HepG2 (cell line): ENCODE results near the gene CDK3. TPM values are rescaled to one million over a fixed set of nuclear protein-coding genes. Genes with fewer than 3 reads are reported as not detected.

ENCODE experiments used
- ATAC-seq: fragments of 200-7000 bp; cut with Tn5 transposase; 3 replicates; pipeline ENCODE4 v1.9.1; 2020; ENCODE audit warnings: mild to moderate bottlenecking, moderate library complexity
- BruUV-seq: library from RNA; stranded (reverse); fragments of 400-500 nt; replicated peaks from 2 replicates; lab custom pipeline; 2021; lab: Mats Ljungman, UMichigan
- CTCF ChIA-PET: fragments of 300-600 bp; formaldehyde crosslinking; extraction: SDS; loops from one replicate; lab custom pipeline; 2021; ENCODE audit warnings: low total read pairs, inconsistent platforms, low intra/inter-chr PET ratio; lab: Yijun Ruan, JAX
- POLR2A ChIA-PET: fragments of 350-600 bp; sonication (Branson Sonifier 250); formaldehyde crosslinking; loops from one replicate; lab custom pipeline; 2020; ENCODE audit warnings: antibody characterized with exemption, inconsistent platforms; lab: Yijun Ruan, JAX
- DNase-seq: peaks from one replicate; pipeline ENCODE4 v3.0.0-alpha.2; 2015; ENCODE audit warnings: low spot score
- FAIRE-seq: peaks from 3 replicates; lab custom pipeline; 2011; peaks lifted over from hg19 to GRCh38; lab: Jason Lieb, UNC
- H2AFZ ChIP-seq: one replicate; pipeline ENCODE4 v1.6.1; 2011; ENCODE audit warnings: low read length, inconsistent platforms
- H3K27ac ChIP-seq: fragments of 300-600 bp; 3 replicates; pipeline ENCODE4 v1.8.0; 2011; ENCODE audit warnings: mixed run types, mild to moderate bottlenecking, mixed read lengths, low read length, inconsistent platforms; ENCODE audit not compliant: insufficient read depth; ENCODE audit errors: extremely low read length
- H3K27me3 ChIP-seq, 2 experiments: fragments of 200-600 bp in 1 of 2; 2 replicates in 1 of 2; 3 replicates in 1 of 2; pipeline versions ENCODE4 v1.6.0 to v1.8.0; 2011; ENCODE audit warnings: low read length in 2 of 2, mild to moderate bottlenecking in 2 of 2, moderate library complexity in 2 of 2, inconsistent platforms in 1 of 2; ENCODE audit not compliant: insufficient read depth in 2 of 2, control insufficient read depth in 1 of 2
- H3K36me3 ChIP-seq, 2 experiments: fragments of 200-600 bp in 1 of 2; replicated peaks in 1 of 2; 2 replicates in 1 of 2; 3 replicates in 1 of 2; pipeline versions ENCODE4 v1.5.1 to v1.8.0; 2011; ENCODE audit warnings: low read length in 2 of 2, inconsistent platforms in 1 of 2; ENCODE audit not compliant: insufficient read depth in 2 of 2, control insufficient read depth in 1 of 2
- H3K4me1 ChIP-seq: 2 replicates; pipeline ENCODE4 v1.5.1; 2012; ENCODE audit warnings: low read length, inconsistent platforms; ENCODE audit not compliant: insufficient read depth
- H3K4me2 ChIP-seq: 2 replicates; pipeline ENCODE4 v1.6.0; 2011; ENCODE audit warnings: low read depth, low read length, inconsistent platforms
- H3K4me3 ChIP-seq, 3 experiments: fragments of 200-600 bp in 1 of 3; sonication (generic), shearing (Covaris generic) in 1 of 3; replicated peaks in 1 of 3; 2 replicates each; pipeline ENCODE4 v1.5.1; 2011 to 2016; ENCODE audit warnings: low read length in 3 of 3, inconsistent platforms in 2 of 3, low read depth in 2 of 3, mild to moderate bottlenecking in 2 of 3, control low read depth in 1 of 3, mixed read lengths in 1 of 3; ENCODE audit not compliant: insufficient read depth in 1 of 3
- H3K79me2 ChIP-seq: one replicate; pipeline ENCODE4 v1.6.1; 2011; ENCODE audit warnings: low read length, inconsistent platforms; ENCODE audit not compliant: insufficient read depth
- H3K9ac ChIP-seq: 2 replicates; pipeline ENCODE4 v1.6.0; 2011; ENCODE audit warnings: mild to moderate bottlenecking, low read depth, low read length, inconsistent platforms; ENCODE audit not compliant: insufficient read depth
- H3K9me3 ChIP-seq: 2 replicates; pipeline ENCODE4 v1.5.1; 2012; ENCODE audit warnings: mild to moderate bottlenecking, low read length
- H4K20me1 ChIP-seq: 2 replicates; pipeline ENCODE4 v1.6.0; 2011; ENCODE audit warnings: inconsistent platforms, mild to moderate bottlenecking, low read length, moderate library complexity; ENCODE audit not compliant: insufficient read depth
- DRAP1 ChIP-seq: IDR thresholded peaks from 2 replicates; pipeline ENCODE4 v1.6.1; 2016; ENCODE audit warnings: missing genetic modification reagents, missing compliant biosample characterization
- FOSL2 ChIP-seq: sonication (generic); formaldehyde crosslinking; IDR thresholded peaks from 2 replicates; pipeline ENCODE4 v1.4.0; 2020; ENCODE audit warnings: missing genetic modification reagents
- HMG20A ChIP-seq: IDR thresholded peaks from 2 replicates; pipeline ENCODE4 v1.6.1; 2016; ENCODE audit warnings: borderline replicate concordance
- KLF6 ChIP-seq: IDR thresholded peaks from 2 replicates; pipeline ENCODE4 v1.8.0; 2016; ENCODE audit warnings: missing biosample characterization, missing genetic modification reagents
- MAFK ChIP-seq, 2 experiments: IDR thresholded peaks in 1 of 2; conservative IDR thresholded peaks in 1 of 2; 2 replicates each; pipeline ENCODE4 v1.6.1; 2011; ENCODE audit warnings: improper control_type of control experiment in 2 of 2, low read length in 2 of 2
- POLR2G ChIP-seq: fragments of 200-400 bp; formaldehyde crosslinking; IDR thresholded peaks from 2 replicates; pipeline ENCODE4 v1.6.1; 2018; ENCODE audit warnings: mild to moderate bottlenecking, low read depth, low read length, moderate library complexity
- PRMT3 ChIP-seq: sonication (generic); formaldehyde crosslinking; IDR thresholded peaks from 2 replicates; pipeline ENCODE4 v1.8.1; 2022; ENCODE audit warnings: low read depth, mild to moderate bottlenecking, moderate library complexity, missing genetic modification reagents, borderline replicate concordance
- SIN3A ChIP-seq: IDR thresholded peaks from 2 replicates; pipeline ENCODE4 v1.6.1; 2011; ENCODE audit warnings: low read depth, mild to moderate bottlenecking, control low read depth, low read length, borderline replicate concordance
- SRY ChIP-seq: sonication (generic); formaldehyde crosslinking; IDR thresholded peaks from 2 replicates; pipeline ENCODE4 v1.8.0; 2022; ENCODE audit warnings: mild to moderate bottlenecking, missing genetic modification reagents
- STAT5B ChIP-seq: sonication (generic); formaldehyde crosslinking; IDR thresholded peaks from 2 replicates; pipeline ENCODE4 v1.4.0; 2020; ENCODE audit warnings: missing genetic modification reagents
- THYN1 ChIP-seq: sonication (generic); formaldehyde crosslinking; IDR thresholded peaks from 2 replicates; pipeline ENCODE4 v1.8.1; 2023; ENCODE audit warnings: low read depth, mild to moderate bottlenecking, moderate library complexity, missing genetic modification reagents, borderline replicate concordance
- ZC3H4 ChIP-seq: sonication (generic); formaldehyde crosslinking; IDR thresholded peaks from 2 replicates; pipeline ENCODE4 v1.4.0; 2020; ENCODE audit warnings: missing genetic modification reagents, borderline replicate concordance
- ZNF225 ChIP-seq: sonication (generic); formaldehyde crosslinking; IDR thresholded peaks from 2 replicates; pipeline ENCODE4 v1.4.0; 2020; ENCODE audit warnings: mild to moderate bottlenecking, missing genetic modification reagents
- ZNF33B ChIP-seq: sonication (generic); formaldehyde crosslinking; IDR thresholded peaks from 2 replicates; pipeline ENCODE4 v1.5.1; 2020; ENCODE audit warnings: mild to moderate bottlenecking, missing genetic modification reagents
- ZNF354B ChIP-seq: sonication (generic); formaldehyde crosslinking; IDR thresholded peaks from 2 replicates; pipeline ENCODE4 v1.8.0; 2022; ENCODE audit warnings: mild to moderate bottlenecking, missing genetic modification reagents
- ZNF44 ChIP-seq: sonication (generic); formaldehyde crosslinking; IDR thresholded peaks from 2 replicates; pipeline ENCODE4 v1.5.1; 2020; ENCODE audit warnings: mild to moderate bottlenecking, missing genetic modification reagents
- ZNF614 ChIP-seq: IDR thresholded peaks from 2 replicates; pipeline ENCODE4 v1.6.1; 2018; ENCODE audit warnings: missing biosample characterization, missing genetic modification reagents, inconsistent platforms, borderline replicate concordance
- ZNF772 ChIP-seq: sonication (generic); formaldehyde crosslinking; IDR thresholded peaks from 2 replicates; pipeline ENCODE4 v1.5.0; 2020; ENCODE audit warnings: mild to moderate bottlenecking, missing genetic modification reagents
- WGBS: methylation state at CpG from one replicate; pipeline ENCODE4 v1.1.6; 2017; ENCODE audit warnings: low lambda C conversion rate; 5-methylcytosine and 5-hydroxymethylcytosine counted together
- in situ Hi-C: cut with HindIII; loops from 2 replicates; pipeline ENCODE4 v1.10.0; 2017; ENCODE audit warnings: low pct_unique_long_range_greater_than_20kb; ENCODE audit not compliant: extremely low pct_ligation_motif_present
- intact Hi-C: fragments of 100-400 bp; cut with micrococcal nuclease; formaldehyde crosslinking; loops from one replicate; pipeline ENCODE4 v1.10.0; 2022; ENCODE audit not compliant: unreplicated experiment
- polyA plus RNA-seq, 8 experiments: library from polyadenylated mRNA; depleted of rRNA in 3 of 8; stranded (reverse) in 7 of 8; unstranded in 1 of 8; fragments of >200 nt; fragmentation: Illumina TruSeq in 4 of 8; extraction: Trizol in 4 of 8; gene quantifications; 2 replicates each; pipeline versions ENCODE4 v1.2.1 to v1.2.3, GENCODE V29; 2011 to 2016; ENCODE audit warnings: low read depth in 4 of 8, missing spikeins in 1 of 8, mixed read lengths in 1 of 8; ENCODE audit not compliant: insufficient read depth in 1 of 8
- total RNA-seq, 5 experiments: library from RNA; depleted of rRNA; stranded (reverse); fragments of >200 nt; fragmentation: Illumina TruSeq; extraction: Trizol; gene quantifications; 2 replicates each; pipeline ENCODE4 v1.2.3, GENCODE V29; 2016; ENCODE audit warnings: low read depth in 1 of 5

The CDK3 gene
- total and polyA plus RNA-seq, 2 of the 13 experiments (the other 11 are each of a cell fraction or from before 2014, with no cell fraction given): 5.8 to 11.4 TPM

- peaks cover 68% of the 10 kb centered on the region for H3K79me2 ChIP-seq
- peak overlapping the region; percentile 74 to 98 (median 93) for H3K4me3 ChIP-seq
- peaks cover 4 to 30% of the 10 kb centered on the region in 2 experiments for H3K36me3 ChIP-seq
- peak overlapping the region; percentile 91 for H3K9ac ChIP-seq
- intact Hi-C loops: no loop called here
- FAIRE-seq (no peak), DNase-seq (no peak), ATAC-seq (no peak)
- peak overlapping the region; percentile 87 for H3K4me2 ChIP-seq
- peak overlapping the region; percentile 99 for H3K27ac ChIP-seq
- H3K9me3 ChIP-seq: no peaks in the 10 kb centered on the region
- BruUV-seq: no TSS peak
- H3K4me1 ChIP-seq: peaks cover 80% of the 10 kb centered on the region
- CTCF ChIA-PET: no interaction called here
- no peak overlapping the region for H2AFZ ChIP-seq
- peaks cover 4% of the 10 kb centered on the region; the same call in 1 of the 2 replicates for H4K20me1 ChIP-seq
- POLR2A ChIA-PET: interaction anchor here (0.6 to 11.5 kb wide), 10 partner anchors 15 to 196 kb away, joined by 3 to 481 read pairs (median 8); partner anchors contain the start of genes CDK3, FBF1, MRPL38 and TRIM65
- no peaks in the 10 kb centered on the region; a peak in 1 of 5 replicates for H3K27me3 ChIP-seq
- in situ Hi-C loops: no loop called here
- WGBS: 3% methylated on average over 5 of the region's 5 CpGs
- no peak for TF ChIP-seq ZNF44 (CRISPR knock-in tag)
- TF ChIP-seq MAFK (conservative IDR thresholded peaks at IDR 0.05 in 1 of 2, IDR thresholded peaks at IDR 0.05 in 1 of 2; ENCODE audit: low read length in 2 of 2): no peak
- no peak for TF ChIP-seq FOSL2 (CRISPR knock-in tag)
- TF ChIP-seq ZNF33B (CRISPR knock-in tag): no peak
- 0 out of 2 replicates have a peak, but pooled peaks have one; percentile 3 for TF ChIP-seq SIN3A
- TF ChIP-seq DRAP1 (CRISPR knock-in tag): peak; percentile 5
- no peak for TF ChIP-seq ZC3H4 (CRISPR knock-in tag)
- TF ChIP-seq ZNF354B (CRISPR knock-in tag): no peak
- 0 out of 2 replicates have a peak, but pooled peaks have one; percentile 16 for TF ChIP-seq ZNF614 (CRISPR knock-in tag)
- no peak for TF ChIP-seq KLF6 (CRISPR knock-in tag)
- no peak for TF ChIP-seq STAT5B
- no peak for TF ChIP-seq PRMT3
- peak; percentile 40; the same call in 1 of the 2 replicates for TF ChIP-seq ZNF772
- TF ChIP-seq HMG20A (CRISPR knock-in tag): no peak; the same call in 1 of the 2 replicates
- no peak for TF ChIP-seq SRY
- no peak for TF ChIP-seq POLR2G
- TF ChIP-seq THYN1 (CRISPR knock-in tag): no peak
- TF ChIP-seq ZNF225 (CRISPR knock-in tag): no peak
Observed at GRCh38 chr17:75975757-75976174, 24.9 kb upstream of the CDK3 start.
